Ovary (tissue), 9 donors: ENCODE results near the gene CENPS. TPM values are rescaled to one million over a fixed set of nuclear protein-coding genes. Genes with fewer than 3 reads are reported as not detected.

Source experiments
- DNase-seq, 5 donors: peaks; one replicate each; pipeline ENCODE4 v3.0.0-alpha.2; 2019 to 2020
- H3K27ac ChIP-seq, 2 donors: fragments of 200-600 bp; one replicate each; pipeline versions ENCODE4 v1.5.1 to v1.8.0; 2019 to 2022
- H3K27me3 ChIP-seq: fragments of 200-600 bp; one replicate; pipeline ENCODE4 v1.8.0; 2022
- H3K36me3 ChIP-seq: fragments of 200-600 bp; sonication (generic); one replicate; pipeline ENCODE4 v1.5.1; 2019
- H3K4me1 ChIP-seq: one replicate; pipeline ENCODE4 v1.8.1; 2013; ENCODE audit warnings: mild to moderate bottlenecking, moderate library complexity; ENCODE audit not compliant: insufficient read depth
- H3K4me3 ChIP-seq: fragments of 200-600 bp; sonication (generic); one replicate; pipeline ENCODE4 v1.5.1; 2017
- H3K9me3 ChIP-seq, 2 donors: fragments of 200-600 bp in 1 of 2; sonication (generic) in 1 of 2; one replicate each; pipeline versions ENCODE4 v1.5.1 to v1.8.1; 2013 to 2019; ENCODE audit warnings: mild to moderate bottlenecking in 1 of 2, moderate library complexity in 1 of 2
- EP300 ChIP-seq: sonication (generic); formaldehyde crosslinking; IDR thresholded peaks from one replicate; pipeline ENCODE4 v1.6.1; 2017; ENCODE audit warnings: antibody characterized with exemption
- POLR2A ChIP-seq: fragments of 450-650 bp; IDR thresholded peaks from one replicate; pipeline ENCODE4 v1.6.1; 2017; ENCODE audit warnings: antibody characterized with exemption, mild to moderate bottlenecking, moderate library complexity
- WGBS, 3 donors: extraction: QIAGEN DNeasy Blood & Tissue Kit in 1 of 3; methylation state at CpG; one replicate each; pipeline versions ENCODE4 v1.1.5 to v1.1.7; 2013 to 2017; 5-methylcytosine and 5-hydroxymethylcytosine counted together
- intact Hi-C, 4 donors: fragments of 100-400 bp; cut with DNase I; formaldehyde crosslinking; loops; one replicate each; pipeline versions ENCODE4 v1.11.0 to v1.15.1; 2022 to 2023
- polyA plus RNA-seq, 2 donors: library from polyadenylated mRNA; stranded (reverse); fragments of 200-250 nt in 1 of 2; fragments of 350-450 nt in 1 of 2; fragmentation: Illumina TruSeq in 1 of 2; extraction: RNeasy Lipid Tissue Mini Kit (QIAGEN cat#74804) in 1 of 2; gene quantifications; one replicate each; pipeline ENCODE4 v1.2.3, GENCODE V29; 2013 to 2014
- total RNA-seq, 7 donors: library from RNA; depleted of rRNA in 2 of 7; stranded (reverse); fragments of >200 nt in 2 of 7; fragmentation: NEBNext Ultra II Directional in 3 of 7; extraction: Animal tissue kit (Norgen Biotek cat#: 25700) in 3 of 7; gene quantifications; one replicate each; pipeline versions ENCODE4 v1.1.0 to v1.2.4, GENCODE V29; 2016 to 2023
- TF ChIP-seq, protein P1 (sequence below), 3 donors: fragments of 450-650 bp in 2 of 3; fragments of 200-600 bp in 1 of 3; IDR thresholded peaks; one replicate each; pipeline versions ENCODE4 v1.5.1 to v1.8.0; 2016 to 2022; ENCODE audit warnings: antibody characterized with exemption in 3 of 3, mild to moderate bottlenecking in 1 of 3
- donor health status: DM: no; HTN: no; CAD: no; lungs with moderate emphysema.
- donor health status: DM: no; HTN: no; CAD: no.
- donor health status: Bipolar disorder and iron deficiency.
- donor health status: DM: yes; HTN: yes; CAD: no.
- donor health status: DM: no; HTN: no; CAD: no.
- donor health status: DM: yes; HTN: yes; CAD: no.

CENPS gene
- total and polyA plus RNA-seq, 9 donors: 1.5 to 13.6 (median 10.3) TPM

DNA sequence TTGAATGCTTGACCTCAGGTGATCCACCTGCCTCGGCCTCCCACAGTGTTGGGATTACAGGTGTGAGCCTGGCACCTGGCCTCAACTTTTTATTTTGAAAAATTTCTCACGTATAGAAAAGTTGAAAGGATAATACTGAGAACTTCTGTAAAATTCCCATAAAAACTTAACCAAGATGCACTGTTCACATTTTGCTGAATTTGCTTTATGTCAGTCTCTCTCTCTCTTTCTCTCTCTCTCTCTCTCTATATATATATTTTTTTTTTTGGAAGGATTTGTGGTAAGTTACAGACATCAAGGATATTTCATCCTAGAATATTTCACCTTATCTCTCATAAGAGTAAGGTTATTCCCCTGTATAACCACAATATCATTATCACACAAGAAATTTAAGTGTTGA is 50.4 kb downstream of the CENPS start:
- intact Hi-C loops: no loop called here

DNA sequence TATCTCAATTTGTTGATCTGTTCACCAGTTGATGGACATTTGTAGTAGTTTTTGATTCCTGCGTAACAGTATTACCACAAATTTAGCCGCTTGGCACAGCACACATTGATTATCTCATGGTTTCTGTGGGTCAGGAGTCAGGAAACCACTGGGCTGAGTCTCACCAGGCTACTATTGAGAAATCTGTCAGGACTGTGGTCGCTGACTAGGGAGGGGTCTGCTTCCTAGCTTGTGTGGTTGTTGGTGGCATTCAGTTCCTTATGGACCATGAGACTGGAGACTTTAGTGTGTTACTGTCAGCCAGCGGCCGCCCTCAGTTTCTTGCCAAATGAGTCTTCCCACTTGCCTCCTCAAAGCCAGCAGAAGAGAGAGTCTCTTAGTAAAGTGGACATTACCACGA is 54.3 kb downstream of the CENPS start:
- H3K9me3 ChIP-seq: no peaks in the 10 kb centered on the region
- no peak overlapping the region for H3K4me3 ChIP-seq
- no peaks in the 10 kb centered on the region for H3K36me3 ChIP-seq
- H3K27ac ChIP-seq: no peak overlapping the region
- H3K4me1 ChIP-seq: no peaks in the 10 kb centered on the region
- intact Hi-C loops: no loop called here
- no peaks in the 10 kb centered on the region for H3K27me3 ChIP-seq
- TF ChIP-seq POLR2A (no peak), EP300 (no peak)
- TF ChIP-seq, protein P1, sequence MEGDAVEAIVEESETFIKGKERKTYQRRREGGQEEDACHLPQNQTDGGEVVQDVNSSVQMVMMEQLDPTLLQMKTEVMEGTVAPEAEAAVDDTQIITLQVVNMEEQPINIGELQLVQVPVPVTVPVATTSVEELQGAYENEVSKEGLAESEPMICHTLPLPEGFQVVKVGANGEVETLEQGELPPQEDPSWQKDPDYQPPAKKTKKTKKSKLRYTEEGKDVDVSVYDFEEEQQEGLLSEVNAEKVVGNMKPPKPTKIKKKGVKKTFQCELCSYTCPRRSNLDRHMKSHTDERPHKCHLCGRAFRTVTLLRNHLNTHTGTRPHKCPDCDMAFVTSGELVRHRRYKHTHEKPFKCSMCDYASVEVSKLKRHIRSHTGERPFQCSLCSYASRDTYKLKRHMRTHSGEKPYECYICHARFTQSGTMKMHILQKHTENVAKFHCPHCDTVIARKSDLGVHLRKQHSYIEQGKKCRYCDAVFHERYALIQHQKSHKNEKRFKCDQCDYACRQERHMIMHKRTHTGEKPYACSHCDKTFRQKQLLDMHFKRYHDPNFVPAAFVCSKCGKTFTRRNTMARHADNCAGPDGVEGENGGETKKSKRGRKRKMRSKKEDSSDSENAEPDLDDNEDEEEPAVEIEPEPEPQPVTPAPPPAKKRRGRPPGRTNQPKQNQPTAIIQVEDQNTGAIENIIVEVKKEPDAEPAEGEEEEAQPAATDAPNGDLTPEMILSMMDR (IDR thresholded peaks at IDR 0.05): no peak
- WGBS, 3 donors: 91 to 93% (median 93%) methylated on average over 6 of the region's 6 CpGs
- DNase-seq: no peak

More for the DNA sequence above, 50.4 kb downstream of the CENPS start:
- WGBS, 3 donors: 80 to 91% (median 84%) methylated on average over 2 of the region's 2 CpGs
- Histone ChIP-seq H3K9me3 (no peaks in the 10 kb centered on the region), H3K4me3 (no peak overlapping the region), H3K4me1 (peaks cover 2% of the 10 kb centered on the region), H3K27me3 (no peaks in the 10 kb centered on the region), H3K36me3 (no peaks in the 10 kb centered on the region), H3K27ac (no peak overlapping the region)
- DNase-seq: no peak
- TF ChIP-seq, protein P1 (IDR thresholded peaks at IDR 0.05): no peak
- TF ChIP-seq POLR2A (no peak), EP300 (no peak)

DNA sequence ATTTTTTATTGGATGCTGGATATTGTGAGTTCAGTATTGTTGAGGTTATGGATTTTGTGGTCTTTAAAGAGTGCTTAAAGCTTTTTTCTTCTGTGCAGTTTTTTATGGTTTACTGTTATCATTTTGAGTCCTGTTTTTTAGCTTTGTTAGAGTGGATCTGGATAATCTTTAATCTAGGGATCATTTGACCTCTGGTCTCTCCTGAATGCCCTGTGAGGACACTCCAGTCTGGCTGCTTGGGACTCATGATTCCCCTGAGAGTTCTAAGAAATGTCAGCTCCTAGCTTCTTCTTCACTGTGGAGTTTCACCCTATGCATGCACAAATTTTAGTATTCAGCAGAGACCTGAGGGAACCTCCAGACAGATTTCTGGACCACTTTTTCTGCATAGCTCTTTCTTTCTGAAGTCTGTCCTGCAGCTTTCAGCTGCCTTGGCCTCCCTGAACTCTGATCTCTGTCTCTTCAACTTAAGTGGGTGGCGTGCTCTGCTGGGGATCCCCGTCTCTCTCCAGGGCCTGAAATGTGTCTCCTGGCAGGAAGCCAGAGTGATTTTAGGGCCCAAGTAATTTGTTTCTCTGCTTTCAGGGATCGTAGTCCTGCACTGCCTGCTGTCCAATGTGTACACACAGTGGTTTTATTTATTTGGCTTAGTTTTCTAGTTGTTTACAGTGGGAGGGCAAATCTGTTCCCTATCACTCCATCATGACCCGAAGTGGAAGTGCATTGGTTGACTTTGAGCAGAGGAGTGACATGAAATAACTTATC is 59.2 kb downstream of the CENPS start:
- intact Hi-C loops: no loop called here
- Histone ChIP-seq H3K4me3 (no peak overlapping the region), H3K27ac (no peak overlapping the region), H3K4me1 (no peaks in the 10 kb centered on the region), H3K36me3 (no peaks in the 10 kb centered on the region), H3K27me3 (no peaks in the 10 kb centered on the region), H3K9me3 (no peaks in the 10 kb centered on the region)
- WGBS, 3 donors: 46 to 51% (median 48%) methylated on average over 4 of the region's 4 CpGs
- TF ChIP-seq POLR2A (no peak), EP300 (no peak)
- TF ChIP-seq, protein P1 (IDR thresholded peaks at IDR 0.05): no peak
- no peak for DNase-seq

DNA sequence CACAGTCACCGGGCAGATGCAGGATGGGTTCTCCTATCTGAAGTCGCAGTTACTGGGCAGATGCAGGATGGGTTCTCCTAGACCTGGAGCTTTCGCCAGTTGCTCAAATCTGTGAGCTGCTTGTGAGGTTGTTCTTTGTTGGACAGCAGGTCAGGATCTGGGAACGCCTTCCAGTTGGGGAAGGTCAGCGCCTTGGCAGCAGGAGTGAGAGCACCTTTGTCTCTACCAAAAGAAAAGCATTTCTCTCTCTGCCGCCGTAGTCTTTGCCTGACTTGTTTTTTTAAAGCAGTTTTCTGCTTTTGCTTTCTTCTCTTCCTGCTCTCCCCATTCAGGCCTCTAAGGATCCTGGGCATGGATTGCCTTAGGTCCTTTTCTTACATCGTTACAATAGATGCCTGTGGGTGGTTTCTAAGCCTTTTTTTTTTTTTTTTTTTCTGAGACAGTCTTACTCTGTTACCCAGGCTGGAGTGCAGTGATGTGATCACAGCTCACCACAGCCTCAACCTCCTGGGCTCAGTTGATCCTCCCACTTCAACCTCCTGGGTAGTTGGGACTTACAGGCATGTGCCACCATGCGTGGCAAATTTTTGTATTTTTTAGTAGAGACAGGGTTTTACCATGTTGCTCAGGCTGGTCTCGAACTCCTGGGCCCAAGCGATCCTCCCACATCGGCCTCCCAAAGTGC is 60.2 kb downstream of the CENPS start:
- TF ChIP-seq, protein P1 (IDR thresholded peaks at IDR 0.05): no peak
- TF ChIP-seq POLR2A: no peak
- no peak for TF ChIP-seq EP300
- Histone ChIP-seq H3K27me3 (no peaks in the 10 kb centered on the region), H3K27ac (no peak overlapping the region), H3K4me1 (peaks cover 2% of the 10 kb centered on the region), H3K9me3 (no peaks in the 10 kb centered on the region), H3K36me3 (no peaks in the 10 kb centered on the region), H3K4me3 (no peak overlapping the region)
- intact Hi-C loops: no loop called here
- 64 to 82% (median 67%) methylated on average over 12 of the region's 12 CpGs for WGBS, 3 donors
- DNase-seq: no peak

Other genes starting within 250 kb of the CENPS start
- gene KIF1B, start 219.9 kb upstream of the CENPS start, total RNA-seq: 10 to 100 TPM; 34.8 to 44.2 (median 38.0) TPM
- gene KIF1B, start 219.9 kb upstream of the CENPS start, polyA plus RNA-seq: 10 to 100 TPM; 11.5 to 27.7 TPM
- 10 to 100 TPM; 32.0 to 93.5 (median 52.8) TPM for gene PGD, start 31.4 kb upstream of the CENPS start, total RNA-seq
- gene PGD, start 31.4 kb upstream of the CENPS start, polyA plus RNA-seq: 100 to 1,000 TPM in 1 of 2 donors, 10 to 100 TPM in 1; 49.9 to 149 TPM
- under 1 TPM in 4 of 7 donors, not detected in 3; 0.23 to 0.51 (median 0.44) TPM for gene CORT, start 19.6 kb downstream of the CENPS start, total RNA-seq
- gene CORT, start 19.6 kb downstream of the CENPS start, polyA plus RNA-seq: under 1 TPM in 1 of 2 donors, not detected in 1; 0.11 TPM
- 10 to 100 TPM; 14.8 to 37.4 (median 33.0) TPM for gene DFFA, start 42.1 kb downstream of the CENPS start, total RNA-seq
- gene DFFA, start 42.1 kb downstream of the CENPS start, polyA plus RNA-seq: 10 to 100 TPM; 17.7 to 36.7 TPM
- 10 to 100 TPM in 6 of 7 donors, 1 to 10 TPM in 1; 7.5 to 22.9 (median 16.7) TPM for gene PEX14, start 44.5 kb downstream of the CENPS start, total RNA-seq
- gene PEX14, start 44.5 kb downstream of the CENPS start, polyA plus RNA-seq: 10 to 100 TPM in 1 of 2 donors, 1 to 10 TPM in 1; 3.3 to 19.6 TPM